IMR-90 (cell line): ENCODE measurements around the gene ZFYVE28. TPM values are rescaled to one million over a fixed set of nuclear protein-coding genes. Genes with fewer than 3 reads are reported as not detected.

ENCODE experiments used
- ATAC-seq: fragments of 200-7000 bp; cut with Tn5 transposase; 2 replicates; pipeline ENCODE4 v1.9.1; 2020; ENCODE audit warnings: low read depth, mild to moderate bottlenecking, moderate library complexity
- BruUV-seq: library from RNA; stranded (reverse); fragments of 400-500 nt; replicated peaks from 2 replicates; lab custom pipeline; 2021; lab: Mats Ljungman, UMichigan
- CTCF ChIA-PET: fragments of 300-600 bp; formaldehyde crosslinking; extraction: SDS; loops from one replicate; lab custom pipeline; 2021; ENCODE audit warnings: antibody characterized with exemption; lab: Yijun Ruan, JAX
- POLR2A ChIA-PET: fragments of 300-600 bp; sonication (Branson Sonifier 250); formaldehyde crosslinking; loops from one replicate; lab custom pipeline; 2022; ENCODE audit warnings: antibody characterized with exemption; ENCODE audit not compliant: unreplicated experiment; lab: Charles Lee
- DNase-seq: peaks from one replicate; pipeline ENCODE4 v3.0.0; 2013
- H2AFZ ChIP-seq: replicated peaks from 2 replicates; pipeline ENCODE3; 2013; ENCODE audit warnings: low read length, mild to moderate bottlenecking; ENCODE audit not compliant: poor library complexity
- H2AK5ac ChIP-seq: 2 replicates; pipeline ENCODE4 v1.6.1; 2013; ENCODE audit warnings: low read depth, low read length, inconsistent platforms
- H2AK9ac ChIP-seq: replicated peaks from 2 replicates; pipeline ENCODE3; 2013; ENCODE audit warnings: mild to moderate bottlenecking, low read depth, low read length, moderate library complexity; ENCODE audit not compliant: poor library complexity
- H2BK120ac ChIP-seq: 2 replicates; pipeline ENCODE4 v1.6.1; 2013; ENCODE audit warnings: low read depth, low read length, inconsistent platforms
- H2BK15ac ChIP-seq: 3 replicates; pipeline ENCODE4 v1.6.1; 2013; ENCODE audit warnings: low read depth, low read length, inconsistent platforms
- H2BK20ac ChIP-seq: 2 replicates; pipeline ENCODE4 v1.6.1; 2013; ENCODE audit warnings: low read depth, mild to moderate bottlenecking, inconsistent platforms, low read length, moderate library complexity
- H2BK5ac ChIP-seq: 2 replicates; pipeline ENCODE4 v1.6.1; 2013; ENCODE audit warnings: mild to moderate bottlenecking, low read depth, low read length, inconsistent platforms; ENCODE audit not compliant: poor library complexity, severe bottlenecking
- H3K14ac ChIP-seq: replicated peaks from 2 replicates; pipeline ENCODE4 v1.6.1; 2013; ENCODE audit warnings: low read depth, low read length, inconsistent platforms
- H3K18ac ChIP-seq: 2 replicates; pipeline ENCODE4 v1.6.1; 2013; ENCODE audit warnings: low read depth, low read length, control low read depth
- H3K23ac ChIP-seq: 2 replicates; pipeline ENCODE4 v1.6.1; 2013; ENCODE audit warnings: low read depth, low read length, inconsistent platforms
- H3K27ac ChIP-seq: 2 replicates; pipeline ENCODE4 v1.5.1; 2013; ENCODE audit warnings: mild to moderate bottlenecking, control low read depth, low read length; ENCODE audit not compliant: insufficient read depth
- H3K27me3 ChIP-seq: 2 replicates; pipeline ENCODE4 v1.6.1; 2013; ENCODE audit warnings: low read length; ENCODE audit not compliant: control insufficient read depth, insufficient read depth
- H3K36me3 ChIP-seq: 2 replicates; pipeline ENCODE4 v1.6.1; 2013; ENCODE audit warnings: low read length, mixed read lengths; ENCODE audit not compliant: control insufficient read depth, insufficient read depth
- H3K4ac ChIP-seq: 2 replicates; pipeline ENCODE4 v1.6.1; 2013; ENCODE audit warnings: low read depth, low read length, inconsistent platforms
- H3K4me1 ChIP-seq: 2 replicates; pipeline ENCODE4 v1.6.1; 2013; ENCODE audit warnings: low read length, mixed read lengths; ENCODE audit not compliant: control insufficient read depth, insufficient read depth
- H3K4me2 ChIP-seq: 2 replicates; pipeline ENCODE4 v1.6.1; 2013; ENCODE audit warnings: low read depth, mild to moderate bottlenecking, control low read depth, low read length, moderate library complexity
- H3K4me3 ChIP-seq: 2 replicates; pipeline ENCODE4 v1.5.1; 2013; ENCODE audit warnings: low read depth, mild to moderate bottlenecking, control low read depth, low read length, moderate library complexity; ENCODE audit not compliant: insufficient read depth
- H3K56ac ChIP-seq: 2 replicates; pipeline ENCODE4 v1.6.1; 2013; ENCODE audit warnings: low read length, inconsistent platforms; ENCODE audit not compliant: insufficient read depth; ENCODE audit errors: extremely low read depth
- H3K79me1 ChIP-seq, 2 experiments: 2 replicates each; pipeline ENCODE4 v1.6.1; 2013; ENCODE audit warnings: low read length in 2 of 2, inconsistent platforms in 1 of 2, low read depth in 1 of 2
- H3K9ac ChIP-seq: 2 replicates; pipeline ENCODE4 v1.6.1; 2013; ENCODE audit warnings: low read depth, low read length, control low read depth
- H3K9me1 ChIP-seq: 2 replicates; pipeline ENCODE4 v1.6.1; 2013; ENCODE audit warnings: low read length, inconsistent platforms; ENCODE audit not compliant: insufficient read depth
- H3K9me3 ChIP-seq: 2 replicates; pipeline ENCODE4 v1.6.1; 2013; ENCODE audit warnings: low read length; ENCODE audit not compliant: control insufficient read depth, insufficient read depth
- H4K20me1 ChIP-seq: 2 replicates; pipeline ENCODE4 v1.6.1; 2013; ENCODE audit warnings: low read length, inconsistent platforms; ENCODE audit not compliant: insufficient read depth
- H4K5ac ChIP-seq: 2 replicates; pipeline ENCODE4 v1.6.1; 2013; ENCODE audit warnings: mild to moderate bottlenecking, low read depth, low read length, control low read depth
- H4K8ac ChIP-seq, 2 experiments: 2 replicates each; pipeline ENCODE4 v1.6.1; 2013; ENCODE audit warnings: low read depth in 2 of 2, low read length in 2 of 2, control low read depth in 1 of 2, inconsistent platforms in 1 of 2
- H4K91ac ChIP-seq: 2 replicates; pipeline ENCODE4 v1.6.1; 2013; ENCODE audit warnings: low read depth, low read length, inconsistent platforms; ENCODE audit not compliant: insufficient read depth
- BHLHE40 ChIP-seq: fragments of 150-350 bp; IDR thresholded peaks from 2 replicates; pipeline ENCODE4 v1.6.1; 2016; ENCODE audit warnings: mild to moderate bottlenecking, low read depth, low read length
- CEBPB ChIP-seq: IDR thresholded peaks from 2 replicates; pipeline ENCODE4 v1.6.1; 2012; ENCODE audit warnings: low read depth, low read length, improper control_type of control experiment
- CHD1 ChIP-seq: IDR thresholded peaks from 2 replicates; pipeline ENCODE4 v1.6.1; 2012; ENCODE audit warnings: low read depth, low read length, improper control_type of control experiment
- ELK1 ChIP-seq: fragments of 150-350 bp; IDR thresholded peaks from 2 replicates; pipeline ENCODE4 v1.6.1; 2016; ENCODE audit warnings: low read depth, mild to moderate bottlenecking, low read length, moderate library complexity, borderline replicate concordance
- FOS ChIP-seq: fragments of 150-350 bp; IDR thresholded peaks from 2 replicates; pipeline ENCODE4 v1.6.1; 2016; ENCODE audit warnings: low read depth, low read length
- MAZ ChIP-seq: IDR thresholded peaks from 2 replicates; pipeline ENCODE4 v1.6.1; 2012; ENCODE audit warnings: low read depth, mild to moderate bottlenecking, low read length, improper control_type of control experiment, moderate library complexity, borderline replicate concordance
- NFE2L2 ChIP-seq: fragments of 150-350 bp; IDR thresholded peaks from 2 replicates; pipeline ENCODE4 v1.6.1; 2016; ENCODE audit warnings: low read depth, mild to moderate bottlenecking, low read length
- POLR2A ChIP-seq: IDR thresholded peaks from 2 replicates; pipeline ENCODE4 v1.6.1; 2012; ENCODE audit warnings: mild to moderate bottlenecking, low read depth, low read length
- RAD21 ChIP-seq: IDR thresholded peaks from 2 replicates; pipeline ENCODE4 v1.6.1; 2012; ENCODE audit warnings: low read length, improper control_type of control experiment
- RCOR1 ChIP-seq: IDR thresholded peaks from 2 replicates; pipeline ENCODE4 v1.6.1; 2012; ENCODE audit warnings: mild to moderate bottlenecking, low read length, improper control_type of control experiment; ENCODE audit not compliant: insufficient replicate concordance
- RFX5 ChIP-seq: IDR thresholded peaks from 2 replicates; pipeline ENCODE4 v1.8.0; 2012; ENCODE audit warnings: low read depth, mild to moderate bottlenecking, low read length, moderate library complexity
- SMC3 ChIP-seq: fragments of 150-350 bp; IDR thresholded peaks from 2 replicates; pipeline ENCODE4 v1.6.1; 2016; ENCODE audit warnings: low read depth, mild to moderate bottlenecking, antibody characterized with exemption, low read length, moderate library complexity
- USF2 ChIP-seq: fragments of 150-350 bp; IDR thresholded peaks from 2 replicates; pipeline ENCODE4 v1.6.1; 2017; ENCODE audit warnings: mild to moderate bottlenecking, antibody characterized with exemption, low read length, low read depth
- WGBS, 2 experiments: methylation state at CpG; one replicate each; pipeline versions ENCODE4 v1.1.5 to v1.1.7; 2013; ENCODE audit warnings: missing lambda C conversion rate in 2 of 2; ENCODE audit not compliant: insufficient read length in 1 of 2; ENCODE audit errors: extremely low coverage in 2 of 2; 5-methylcytosine and 5-hydroxymethylcytosine counted together
- dilution Hi-C: fragments of 300-500 bp; cut with HindIII; formaldehyde crosslinking; loops from one replicate; pipeline ENCODE4 v1.14.3; 2018; ENCODE audit warnings: low sequenced_read_pairs; ENCODE audit not compliant: unreplicated experiment
- in situ Hi-C: fragments of 300-500 bp; cut with MboI; formaldehyde crosslinking; loops from 3 replicates; pipeline ENCODE4 v1.14.3; 2019; ENCODE audit warnings: low sequenced_read_pairs, inconsistent platforms, mixed read lengths
- intact Hi-C: fragments of 100-400 bp; cut with micrococcal nuclease; formaldehyde crosslinking; loops from 2 replicates; pipeline ENCODE4 v1.10.0; 2022
- polyA plus RNA-seq, 3 experiments: library from polyadenylated mRNA; depleted of rRNA; stranded (reverse); fragments of >200 nt; gene quantifications; 2 replicates each; pipeline ENCODE4 v1.2.3, GENCODE V29; 2012; ENCODE audit warnings: low replicate concordance in 1 of 3
- total RNA-seq: library from RNA; depleted of rRNA; stranded (reverse); fragments of >200 nt; gene quantifications from 2 replicates; pipeline ENCODE4 v1.2.3, GENCODE V29; 2012

Gene ZFYVE28
- total and polyA plus RNA-seq, 2 of the 4 experiments (the other 2 are of a cell fraction), result 0.36 to 1.2 TPM

GRCh38 chr4:2361366-2362265 lies 56.8 kb downstream of the ZFYVE28 start (continued):
- no peak for TF ChIP-seq MAZ

GRCh38 chr4:2360396-2360730 lies 58.1 kb downstream of the ZFYVE28 start:
- Histone ChIP-seq H3K79me1 (no peaks in the 10 kb centered on the region), H3K4me2 (no peak overlapping the region), H3K9me3 (no peaks in the 10 kb centered on the region), H2BK5ac (no peak overlapping the region), H2BK20ac (no peak overlapping the region), H3K4ac (no peak overlapping the region), H3K36me3 (no peaks in the 10 kb centered on the region), H2BK120ac (no peak overlapping the region), H3K18ac (no peak overlapping the region), H4K5ac (no peak overlapping the region), H3K14ac (no peak overlapping the region), H3K23ac (no peak overlapping the region), H2AFZ (no peak overlapping the region), H3K27me3 (peaks cover 10% of the 10 kb centered on the region), H2AK5ac (no peak overlapping the region), H3K4me1 (no peaks in the 10 kb centered on the region), H3K27ac (no peak overlapping the region), H3K9me1 (peaks cover 2% of the 10 kb centered on the region; the same call in 1 of the 2 replicates), H3K9ac (no peak overlapping the region), H4K8ac (no peak overlapping the region), H4K91ac (no peak overlapping the region), H2AK9ac (no peak overlapping the region), H3K4me3 (no peak overlapping the region), H4K20me1 (peaks cover 9% of the 10 kb centered on the region), H3K56ac (no peak overlapping the region), H2BK15ac (no peak overlapping the region)
- ATAC-seq, result no peak
- dilution Hi-C loops, result no loop called here
- no TSS peak for BruUV-seq
- in situ Hi-C loops, result no loop called here
- 40% methylated on average over 2 of the region's 6 CpGs; no CpG with 5 or more reads in 1 of the 2 experiments for WGBS, 2 experiments
- no peak for DNase-seq
- intact Hi-C loops, result no loop called here
- POLR2A ChIA-PET, result no interaction called here
- CTCF ChIA-PET, result no interaction called here
- no peak for TF ChIP-seq POLR2A
- no peak for TF ChIP-seq CHD1
- TF ChIP-seq BHLHE40, result no peak
- no peak for TF ChIP-seq FOS
- no peak for TF ChIP-seq SMC3
- TF ChIP-seq NFE2L2, result no peak
- TF ChIP-seq ELK1, result no peak
- no peak for TF ChIP-seq CEBPB
- TF ChIP-seq RCOR1, result no peak
- TF ChIP-seq USF2, result no peak
- TF ChIP-seq MAZ, result no peak
- no peak for TF ChIP-seq RFX5
- TF ChIP-seq RAD21, result no peak
